ENCODE data around the gene PRKACA. TPM values are rescaled to one million over a fixed set of nuclear protein-coding genes. Genes with fewer than 3 reads are reported as not detected.

The PRKACA gene
- total and polyA plus RNA-seq, 2 donors (not counting 3 experiments of a cell fraction or from before 2014, with no cell fraction given) = 44.2 to 97.5 TPM

GRCh38 chr19:14155371-14155770, 37.8 kb upstream of the PRKACA start:
- Histone ChIP-seq H4K20me1 (replicated peaks; ENCODE audit: control insufficient read depth, extremely low read depth, insufficient read depth, low read length) (no peaks in the 10 kb centered on the region), H3K36me3 (ENCODE audit: control insufficient read depth in 2 of 2, extremely low read depth in 1 of 2, insufficient read depth in 2 of 2, low read length in 2 of 2) (peaks cover 2 to 18% of the 10 kb centered on the region in 2 experiments), H3K9me3 (replicated peaks; ENCODE audit: control insufficient read depth, insufficient read depth, low read length) (no peaks in the 10 kb centered on the region), H3K9me1 (replicated peaks; ENCODE audit: control insufficient read depth, extremely low read depth, insufficient read depth, low read length) (no peaks in the 10 kb centered on the region), H2AFZ (ENCODE audit: low read depth, low read length) (no peak overlapping the region), H3K27ac (ENCODE audit: insufficient read depth, low read depth, low read length) (no peak overlapping the region), H3K4me3 (replicated peaks in 1 of 3; ENCODE audit: insufficient read depth in 1 of 3, low read depth in 1 of 3, low read length in 3 of 3) (no peak overlapping the region), H3K27me3 (ENCODE audit: control insufficient read depth in 2 of 2, insufficient read depth in 2 of 2, low read length in 2 of 2) (no peaks in the 10 kb centered on the region), H3K4me1 (ENCODE audit: control insufficient read depth, extremely low read depth, insufficient read depth, low read length) (peaks cover 2% of the 10 kb centered on the region), H3K79me2 (ENCODE audit: control insufficient read depth, insufficient read depth, low read length) (no peaks in the 10 kb centered on the region), H3K4me2 (ENCODE audit: insufficient read depth, low read length) (no peak overlapping the region), H3K9ac (replicated peaks; ENCODE audit: extremely low read depth, insufficient read depth, low read length) (no peak overlapping the region)
- no peak for DNase-seq (ENCODE audit: low read depth, low spot score)
- dilution Hi-C loops (cut with MboI; ENCODE audit: extremely low pct_ligation_motif_present, low sequenced_read_pairs) = no loop called here
- FAIRE-seq = no peak
- BruUV-seq (replicated peaks) = no TSS peak
- CTCF ChIA-PET = no interaction called here
- TF ChIP-seq MYC (IDR thresholded peaks at IDR 0.05; ENCODE audit: low read depth, low read length) = no peak
- TF ChIP-seq JUN (IDR thresholded peaks at IDR 0.05; ENCODE audit: borderline replicate concordance, insufficient read depth, insufficient read length, low read depth) = no peak
- no peak for TF ChIP-seq POLR2AphosphoS5 (IDR thresholded peaks at IDR 0.05; ENCODE audit: insufficient read depth, low read depth, low read length)
- TF ChIP-seq, protein P1, sequence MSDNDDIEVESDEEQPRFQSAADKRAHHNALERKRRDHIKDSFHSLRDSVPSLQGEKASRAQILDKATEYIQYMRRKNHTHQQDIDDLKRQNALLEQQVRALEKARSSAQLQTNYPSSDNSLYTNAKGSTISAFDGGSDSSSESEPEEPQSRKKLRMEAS (IDR thresholded peaks at IDR 0.05; ENCODE audit: insufficient read depth, insufficient read length) = no peak
- no peak for TF ChIP-seq POLR2A (IDR thresholded peaks at IDR 0.05; ENCODE audit: low read depth, low read length)
- no peak for TF ChIP-seq FOS (IDR thresholded peaks at IDR 0.05; ENCODE audit: borderline replicate concordance, insufficient read depth, low read length)
- TF ChIP-seq GATA2 (IDR thresholded peaks at IDR 0.05; ENCODE audit: insufficient read depth, insufficient read length, low read depth, low read length) = no peak
- TF ChIP-seq, protein P2, sequence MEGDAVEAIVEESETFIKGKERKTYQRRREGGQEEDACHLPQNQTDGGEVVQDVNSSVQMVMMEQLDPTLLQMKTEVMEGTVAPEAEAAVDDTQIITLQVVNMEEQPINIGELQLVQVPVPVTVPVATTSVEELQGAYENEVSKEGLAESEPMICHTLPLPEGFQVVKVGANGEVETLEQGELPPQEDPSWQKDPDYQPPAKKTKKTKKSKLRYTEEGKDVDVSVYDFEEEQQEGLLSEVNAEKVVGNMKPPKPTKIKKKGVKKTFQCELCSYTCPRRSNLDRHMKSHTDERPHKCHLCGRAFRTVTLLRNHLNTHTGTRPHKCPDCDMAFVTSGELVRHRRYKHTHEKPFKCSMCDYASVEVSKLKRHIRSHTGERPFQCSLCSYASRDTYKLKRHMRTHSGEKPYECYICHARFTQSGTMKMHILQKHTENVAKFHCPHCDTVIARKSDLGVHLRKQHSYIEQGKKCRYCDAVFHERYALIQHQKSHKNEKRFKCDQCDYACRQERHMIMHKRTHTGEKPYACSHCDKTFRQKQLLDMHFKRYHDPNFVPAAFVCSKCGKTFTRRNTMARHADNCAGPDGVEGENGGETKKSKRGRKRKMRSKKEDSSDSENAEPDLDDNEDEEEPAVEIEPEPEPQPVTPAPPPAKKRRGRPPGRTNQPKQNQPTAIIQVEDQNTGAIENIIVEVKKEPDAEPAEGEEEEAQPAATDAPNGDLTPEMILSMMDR (IDR thresholded peaks at IDR 0.05; ENCODE audit: extremely low read depth in 1 of 2, insufficient read depth in 1 of 2, low read depth in 1 of 2, low read length in 2 of 2) = no peak
- intact Hi-C loops (cut with micrococcal nuclease) = no loop called here
- POLR2A ChIA-PET = no interaction called here

Data from endothelial cell of umbilical vein (primary cell).